Naive thymus-derived CD4-positive, alpha-beta T cell (primary cell): ENCODE data around the gene TLX2. TPM values are rescaled to one million over a fixed set of nuclear protein-coding genes. Genes with fewer than 3 reads are reported as not detected.

ENCODE experiments used
- ATAC-seq: fragments of 150-1000 bp; cut with Tn5 transposase; 2 replicates; pipeline ENCODE4 v1.10.0; 2021; ENCODE audit warnings: mild to moderate bottlenecking, moderate library complexity
- CTCF ChIA-PET: fragments of 350-600 bp; sonication (Branson Sonifier 250); formaldehyde crosslinking; loops from one replicate; lab custom pipeline; 2021; ENCODE audit warnings: antibody characterized with exemption; lab: Charles Lee
- POLR2A ChIA-PET: fragments of 350-600 bp; sonication (Branson Sonifier 250); formaldehyde crosslinking; loops from one replicate; lab custom pipeline; 2021; ENCODE audit warnings: antibody characterized with exemption, inconsistent platforms; lab: Charles Lee
- DNase-seq, 9 donors: peaks; one replicate each; pipeline versions ENCODE4 v3.0.0 to v3.0.0-alpha.2; 2020 to 2022; ENCODE audit warnings: mixed read lengths in 1 of 9
- H3K27ac ChIP-seq: one replicate; pipeline ENCODE4 v1.7.0; 2013; ENCODE audit warnings: mild to moderate bottlenecking, low read depth, low read length, moderate library complexity
- H3K27me3 ChIP-seq, 2 donors: one replicate each; pipeline ENCODE4 v1.7.0; 2013; ENCODE audit warnings: low read length in 2 of 2, mild to moderate bottlenecking in 2 of 2, moderate library complexity in 2 of 2; ENCODE audit not compliant: control insufficient read depth in 2 of 2, insufficient read depth in 2 of 2
- H3K36me3 ChIP-seq, 3 experiments: 1 replicate in 2 of 3; 2 replicates in 1 of 3; pipeline ENCODE4 v1.7.0; 2013; ENCODE audit warnings: low read length in 3 of 3, mild to moderate bottlenecking in 3 of 3, moderate library complexity in 1 of 3; ENCODE audit not compliant: insufficient read depth in 3 of 3, control insufficient read depth in 2 of 3
- H3K4me1 ChIP-seq, 2 donors: one replicate each; pipeline ENCODE4 v1.7.0; 2013; ENCODE audit warnings: low read length in 2 of 2, mild to moderate bottlenecking in 2 of 2, moderate library complexity in 1 of 2; ENCODE audit not compliant: control insufficient read depth in 2 of 2, insufficient read depth in 2 of 2
- H3K4me3 ChIP-seq: 2 replicates; pipeline ENCODE4 v1.7.0; 2013; ENCODE audit warnings: mild to moderate bottlenecking, low read length
- H3K9me3 ChIP-seq, 3 experiments: 1 replicate in 2 of 3; 2 replicates in 1 of 3; pipeline ENCODE4 v1.7.0; 2013; ENCODE audit warnings: low read length in 3 of 3; ENCODE audit not compliant: control insufficient read depth in 2 of 3
- H3K27ac Mint-ChIP-seq, 9 donors: one replicate each; pipeline ENCODE4 v1.8.0; 2020 to 2022; ENCODE audit warnings: mixed read lengths in 9 of 9, mild to moderate bottlenecking in 8 of 9, moderate library complexity in 5 of 9, inconsistent platforms in 2 of 9
- H3K27me3 Mint-ChIP-seq, 5 donors: one replicate each; pipeline ENCODE4 v1.8.0; 2021 to 2022; ENCODE audit warnings: mixed read lengths in 5 of 5, mild to moderate bottlenecking in 1 of 5
- H3K36me3 Mint-ChIP-seq, 5 donors: one replicate each; pipeline ENCODE4 v1.8.0; 2020 to 2022; ENCODE audit warnings: mixed read lengths in 5 of 5, mild to moderate bottlenecking in 3 of 5, inconsistent platforms in 1 of 5
- H3K4me1 Mint-ChIP-seq, 7 donors: one replicate each; pipeline ENCODE4 v1.8.0; 2020 to 2022; ENCODE audit warnings: mixed read lengths in 7 of 7, mild to moderate bottlenecking in 3 of 7, inconsistent platforms in 1 of 7
- H3K4me3 Mint-ChIP-seq, 10 donors: one replicate each; pipeline ENCODE4 v1.8.0; 2020 to 2022; ENCODE audit warnings: mild to moderate bottlenecking in 10 of 10, mixed read lengths in 10 of 10, moderate library complexity in 6 of 10, inconsistent platforms in 2 of 10
- H3K9me3 Mint-ChIP-seq, 11 donors: one replicate each; pipeline ENCODE4 v1.8.0; 2020 to 2022; ENCODE audit warnings: mixed read lengths in 11 of 11, mild to moderate bottlenecking in 4 of 11, inconsistent platforms in 1 of 11, moderate library complexity in 1 of 11
- intact Hi-C, 2 donors: fragments of 100-400 bp; cut with micrococcal nuclease; formaldehyde crosslinking; loops; one replicate each; pipeline ENCODE4 v1.15.1; 2023
- polyA plus RNA-seq, 2 donors: library from polyadenylated mRNA; unstranded; fragments of 300-500 nt; fragmentation: Illumina TruSeq; gene quantifications; one replicate each; pipeline ENCODE4 v1.2.3, GENCODE V29; 2021
- total RNA-seq, 6 experiments: library from RNA in 5 of 6; stranded (reverse) in 5 of 6; gene quantifications; 1 replicate in 5 of 6; 2 replicates in 1 of 6; pipeline ENCODE4 v1.2.3 and lab custom pipeline; 2021 to 2026

The TLX2 gene
- total and polyA plus RNA-seq, 7 experiments from 2014 or later: 0.34 to 0.66 TPM; not detected in 5

GRCh38 chr2:74551942-74552913 lies 38.0 kb downstream of the TLX2 start:
- peaks cover 0 to 6% (median 0%) of the 10 kb centered on the region in 5 donors for H3K36me3 Mint-ChIP-seq
- intact Hi-C loops: loop anchor here (5.0 to 10.0 kb wide), 2 partner anchors 100 to 1167 kb away; partner anchors contain the start of genes ALMS1 (in 1 of the 2) and SEMA4F (in 1 of the 2)

GRCh38 chr2:74552914-74553811 lies 38.9 kb downstream of the TLX2 start:
- ATAC-seq (no peak), DNase-seq (no peak)
- H3K4me3 ChIP-seq: no peak overlapping the region
- Mint-ChIP-seq H3K27me3 (peaks cover 26 to 32% (median 29%) of the 10 kb centered on the region in 5 donors), H3K36me3 (peaks cover 0 to 4% (median 0%) of the 10 kb centered on the region in 5 donors), H3K4me1 (peaks cover 13 to 33% (median 22%) of the 10 kb centered on the region in 7 donors), H3K4me3 (peak overlapping the region; percentile 62 to 89 (median 76)), H3K9me3 (no peaks in the 10 kb centered on the region), H3K27ac (peak overlapping the region; percentile 44 to 89 (median 79))
- no peak overlapping the region for H3K27ac ChIP-seq
- peaks cover 7 to 23% of the 10 kb centered on the region in 2 donors for H3K4me1 ChIP-seq
- peaks cover 0 to 3% (median 0%) of the 10 kb centered on the region in 3 experiments for H3K36me3 ChIP-seq
- intact Hi-C loops: loop anchor here (5.0 to 10.0 kb wide), 2 partner anchors 99 to 1168 kb away; partner anchors contain the start of genes ALMS1 (in 1 of the 2) and SEMA4F (in 1 of the 2)
- ChIA-PET CTCF (no interaction called here), POLR2A (interaction anchor here (0.9 to 1.0 kb wide), 3 partner anchors 20 to 26 kb away, joined by 3 read pairs; no protein-coding TSS in a partner anchor)
- peaks cover 0 to 15% of the 10 kb centered on the region in 2 donors for H3K27me3 ChIP-seq
- H3K9me3 ChIP-seq: no peaks in the 10 kb centered on the region

More at GRCh38 chr2:74551942-74552913, 38.0 kb downstream of the TLX2 start:
- Mint-ChIP-seq H3K27me3 (peaks cover 35 to 40% (median 38%) of the 10 kb centered on the region in 5 donors), H3K27ac (peak overlapping the region; percentile 13 to 89 (median 51)), H3K4me1 (peaks cover 14 to 33% (median 25%) of the 10 kb centered on the region in 7 donors), H3K9me3 (no peaks in the 10 kb centered on the region), H3K4me3 (peak overlapping the region; percentile 31 to 89 (median 66))
- H3K27me3 ChIP-seq: peaks cover 6 to 19% of the 10 kb centered on the region in 2 donors
- H3K4me1 ChIP-seq: peaks cover 7 to 23% of the 10 kb centered on the region in 2 donors
- no peak overlapping the region for H3K27ac ChIP-seq
- H3K9me3 ChIP-seq: no peaks in the 10 kb centered on the region
- H3K36me3 ChIP-seq: peaks cover 0 to 3% (median 0%) of the 10 kb centered on the region in 3 experiments
- ChIA-PET CTCF (interaction anchor here (0.7 to 1.4 kb wide), 3 partner anchors 11 to 70 kb away, joined by 3 read pairs; partner anchors contain the start of genes AUP1, CCDC142, HTRA2 and TTC31), POLR2A (interaction anchor here (0.9 kb wide), 1 partner anchor 25 kb away, joined by 3 read pairs; no protein-coding TSS in a partner anchor)
- DNase-seq (no peak), ATAC-seq (no peak)
- H3K4me3 ChIP-seq: no peak overlapping the region

GRCh38 chr2:74553892-74554819 lies 39.9 kb downstream of the TLX2 start, which contains the start of the genes DOK1 and LOXL3:
Gene DOK1 (plus strand): TSS chr2:74554720. CDS start chr2:74554755, 35 bp downstream.
Gene LOXL3 (minus strand): TSS chr2:74553942. CDS start chr2:74552634, 1,308 bp downstream.
- Mint-ChIP-seq H3K4me1 (peaks cover 9 to 31% (median 18%) of the 10 kb centered on the region in 7 donors), H3K4me3 (peak within 1 kb of the TSS; percentile 85 to 96 (median 92)), H3K9me3 (no peaks in the 10 kb centered on the region), H3K27me3 (peaks cover 21 to 27% (median 24%) of the 10 kb centered on the region in 5 donors), H3K27ac (peak within 1 kb of the TSS; percentile 62 to 95 (median 86)), H3K36me3 (peaks cover 0 to 4% (median 0%) of the 10 kb centered on the region in 5 donors)
- intact Hi-C loops: loop anchor here (1.0 to 10.0 kb wide), 10 partner anchors 20 to 1169 kb away; partner anchors contain the start of genes AUP1 (in 2 of the 2), HTRA2 (in 2 of the 2), PCGF1 (in 2 of the 2) and SEMA4F (in 2 of the 2)
- peaks cover 0 to 9% of the 10 kb centered on the region in 2 donors for H3K27me3 ChIP-seq
- peak within 1 kb of the TSS; percentile 76 for H3K27ac ChIP-seq
- no peaks in the 10 kb centered on the region for H3K9me3 ChIP-seq
- ATAC-seq: peak; percentile 86
- H3K4me1 ChIP-seq: peaks cover 7 to 16% of the 10 kb centered on the region in 2 donors
- H3K4me3 ChIP-seq: peak within 1 kb of the TSS; percentile 70
- POLR2A ChIA-PET: interaction anchor here (0.9 to 1.2 kb wide), 4 partner anchors 21 to 98 kb away, joined by 3 read pairs; no protein-coding TSS in a partner anchor
- peak; percentile 70 to 87 (median 78) for DNase-seq
- CTCF ChIA-PET: no interaction called here
- H3K36me3 ChIP-seq: peaks cover 0 to 3% (median 0%) of the 10 kb centered on the region in 3 experiments

- ATAC-seq (peak; percentile 62), DNase-seq (peak in 5 of 9 donors; percentile 29 to 60 (median 37))
- H3K36me3 Mint-ChIP-seq: peaks cover 0 to 4% (median 0%) of the 10 kb centered on the region in 5 donors
- H3K4me3 Mint-ChIP-seq: peak overlapping the region; percentile 85 to 96 (median 92)
- H3K4me1 ChIP-seq: peaks cover 7 to 10% of the 10 kb centered on the region in 2 donors
- peaks cover 0 to under 1% of the 10 kb centered on the region in 2 donors for H3K27me3 ChIP-seq
- peak overlapping the region; percentile 62 to 95 (median 86) for H3K27ac Mint-ChIP-seq
- ChIA-PET CTCF (no interaction called here), POLR2A (interaction anchor here (0.6 to 1.2 kb wide), 6 partner anchors 12 to 376 kb away, joined by 3 to 4 read pairs (median 3); partner anchors contain the start of genes AUP1, HTRA2 and MOB1A)
- intact Hi-C loops: loop anchor here (1.0 to 10.0 kb wide), 12 partner anchors 19 to 1170 kb away; partner anchors contain the start of genes AUP1 (in 2 of the 2), HTRA2 (in 2 of the 2), PCGF1 (in 2 of the 2) and SEMA4F (in 2 of the 2)
- no peaks in the 10 kb centered on the region for H3K9me3 Mint-ChIP-seq
- H3K4me3 ChIP-seq: peak overlapping the region; percentile 70
- H3K4me1 Mint-ChIP-seq: peaks cover 9 to 32% (median 16%) of the 10 kb centered on the region in 7 donors
- peak overlapping the region; percentile 76 for H3K27ac ChIP-seq
- peaks cover 0 to 3% (median 0%) of the 10 kb centered on the region in 3 experiments for H3K36me3 ChIP-seq
- H3K27me3 Mint-ChIP-seq: peaks cover 12 to 20% (median 18%) of the 10 kb centered on the region in 5 donors
- H3K9me3 ChIP-seq: no peaks in the 10 kb centered on the region
Observed at GRCh38 chr2:74554820-74555531, 40.7 kb downstream of the TLX2 start.
